ENCODE measurements around the gene KCTD5. TPM values are rescaled to one million over a fixed set of nuclear protein-coding genes. Genes with fewer than 3 reads are reported as not detected.

The KCTD5 gene
- total and polyA plus RNA-seq, 4 donors: 17.1 to 31.8 (median 24.7) TPM

GRCh38 chr16:2712063-2712441, 29.7 kb downstream of the KCTD5 start:
- Histone ChIP-seq H3K4me3 (no peak overlapping the region), H3K27ac (ENCODE audit: low read depth in 1 of 2, low read length in 1 of 2) (no peak overlapping the region), H3K9me3 (ENCODE audit: control insufficient read depth in 4 of 4, insufficient read depth in 3 of 4, low read length in 3 of 4) (no peaks in the 10 kb centered on the region), H3K27me3 (ENCODE audit: control insufficient read depth in 3 of 3, insufficient read depth in 3 of 3, low read length in 2 of 3) (no peaks in the 10 kb centered on the region), H3K4me1 (ENCODE audit: control insufficient read depth in 5 of 5, insufficient read depth in 5 of 5, low read length in 5 of 5) (peaks cover 0 to 3% (median 0%) of the 10 kb centered on the region in 5 donors), H3K36me3 (ENCODE audit: control insufficient read depth in 4 of 4, insufficient read depth in 4 of 4, low read length in 4 of 4) (peaks cover 2 to 30% (median 8%) of the 10 kb centered on the region in 4 donors), H3K9ac (ENCODE audit: insufficient read depth in 1 of 2, low read length in 2 of 2) (no peak overlapping the region)
- DNase-seq (no peak), ATAC-seq (ENCODE audit: insufficient read depth, low FRiP score) (no peak)
- TF ChIP-seq CTCF (IDR thresholded peaks at IDR 0.05; ENCODE audit: control extremely low read depth, extremely low read depth): no peak
- 77 to 83% methylated on average over 14 of the region's 14 CpGs for WGBS, 2 donors

- Histone ChIP-seq H3K9ac (ENCODE audit: insufficient read depth in 1 of 2, low read length in 2 of 2) (no peak overlapping the region), H3K9me3 (ENCODE audit: control insufficient read depth in 4 of 4, insufficient read depth in 3 of 4, low read length in 3 of 4) (no peaks in the 10 kb centered on the region), H3K4me3 (no peak overlapping the region), H3K27me3 (ENCODE audit: control insufficient read depth in 3 of 3, insufficient read depth in 3 of 3, low read length in 2 of 3) (no peaks in the 10 kb centered on the region), H3K36me3 (ENCODE audit: control insufficient read depth in 4 of 4, insufficient read depth in 4 of 4, low read length in 4 of 4) (peaks cover 2 to 25% (median 5%) of the 10 kb centered on the region in 4 donors), H3K27ac (ENCODE audit: low read depth in 1 of 2, low read length in 1 of 2) (no peak overlapping the region), H3K4me1 (ENCODE audit: control insufficient read depth in 5 of 5, insufficient read depth in 5 of 5, low read length in 5 of 5) (peaks cover 0 to 3% (median 0%) of the 10 kb centered on the region in 5 donors)
- DNase-seq (no peak), ATAC-seq (ENCODE audit: insufficient read depth, low FRiP score) (no peak)
- 84 to 88% methylated on average over 21 of the region's 21 CpGs for WGBS, 2 donors
- TF ChIP-seq CTCF (IDR thresholded peaks at IDR 0.05; ENCODE audit: control extremely low read depth, extremely low read depth): no peak
These were observed 30.2 kb downstream of the KCTD5 start for GRCh38 chr16:2712546-2712945.

GRCh38 chr16:2713523-2713922, 31.2 kb downstream of the KCTD5 start:
- DNase-seq: no peak
- whole genome bisulfite sequencing, 2 donors: 52 to 68% methylated on average over 14 of the region's 14 CpGs
- peaks cover 0 to 3% (median 0%) of the 10 kb centered on the region in 5 donors for H3K4me1 ChIP-seq (ENCODE audit: control insufficient read depth in 5 of 5, insufficient read depth in 5 of 5, low read length in 5 of 5)
- no peaks in the 10 kb centered on the region for H3K9me3 ChIP-seq (ENCODE audit: control insufficient read depth in 4 of 4, insufficient read depth in 3 of 4, low read length in 3 of 4)
- H3K36me3 ChIP-seq (ENCODE audit: control insufficient read depth in 4 of 4, insufficient read depth in 4 of 4, low read length in 4 of 4): peaks cover 0 to 16% (median under 1%) of the 10 kb centered on the region in 4 donors
- H3K27me3 ChIP-seq (ENCODE audit: control insufficient read depth in 3 of 3, insufficient read depth in 3 of 3, low read length in 2 of 3): no peaks in the 10 kb centered on the region
- no peak overlapping the region for H3K4me3 ChIP-seq
- no peak for ATAC-seq (ENCODE audit: insufficient read depth, low FRiP score)
- no peak overlapping the region for H3K9ac ChIP-seq (ENCODE audit: insufficient read depth in 1 of 2, low read length in 2 of 2)
- H3K27ac ChIP-seq (ENCODE audit: low read depth in 1 of 2, low read length in 1 of 2): no peak overlapping the region
- TF ChIP-seq CTCF (IDR thresholded peaks at IDR 0.05; ENCODE audit: control extremely low read depth, extremely low read depth): no peak

Data from lung (tissue), 12 donors.